H9 (cell line): ENCODE data around the gene MECP2. TPM values are rescaled to one million over a fixed set of nuclear protein-coding genes. Genes with fewer than 3 reads are reported as not detected.

Experiments used
- DNase-seq: peaks from one replicate; pipeline ENCODE4 v3.0.0-alpha.2; 2017
- H2AFZ ChIP-seq: one replicate; pipeline ENCODE4 v1.6.1; 2013; ENCODE audit warnings: mild to moderate bottlenecking, low read length, control low read depth, moderate library complexity
- H2AK5ac ChIP-seq: 2 replicates; pipeline ENCODE4 v1.6.1; 2013; ENCODE audit warnings: low read length, control low read depth, mixed read lengths; ENCODE audit not compliant: insufficient read length
- H2BK120ac ChIP-seq: one replicate; pipeline ENCODE4 v1.6.1; 2013; ENCODE audit warnings: low read depth, mild to moderate bottlenecking, low read length, control low read depth, inconsistent platforms; ENCODE audit not compliant: poor library complexity, severe bottlenecking
- H2BK12ac ChIP-seq: 2 replicates; pipeline ENCODE4 v1.6.1; 2013; ENCODE audit warnings: low read length, control low read depth, mixed read lengths, low read depth; ENCODE audit not compliant: insufficient read length
- H2BK15ac ChIP-seq: 2 replicates; pipeline ENCODE4 v1.6.1; 2013; ENCODE audit warnings: low read depth, low read length, control low read depth
- H2BK20ac ChIP-seq: one replicate; pipeline ENCODE4 v1.6.1; 2013; ENCODE audit warnings: low read depth, mild to moderate bottlenecking, low read length, control low read depth, inconsistent platforms; ENCODE audit not compliant: poor library complexity, severe bottlenecking
- H2BK5ac ChIP-seq: 2 replicates; pipeline ENCODE4 v1.6.1; 2013; ENCODE audit warnings: low read length, control low read depth, mixed read lengths; ENCODE audit not compliant: insufficient read length
- H3K14ac ChIP-seq: 2 replicates; pipeline ENCODE4 v1.6.1; 2013; ENCODE audit warnings: low read length, control low read depth; ENCODE audit not compliant: insufficient read depth
- H3K18ac ChIP-seq: 2 replicates; pipeline ENCODE4 v1.6.1; 2013; ENCODE audit warnings: low read depth, mild to moderate bottlenecking, mixed read lengths, low read length, control low read depth; ENCODE audit not compliant: insufficient read length
- H3K23ac ChIP-seq: 2 replicates; pipeline ENCODE4 v1.6.1; 2013; ENCODE audit warnings: low read length, control low read depth, mixed read lengths, low read depth; ENCODE audit not compliant: insufficient read length
- H3K23me2 ChIP-seq: 2 replicates; pipeline ENCODE4 v1.6.1; 2013; ENCODE audit warnings: low read depth, mild to moderate bottlenecking, mixed read lengths, low read length, control low read depth; ENCODE audit not compliant: insufficient read length, poor library complexity, severe bottlenecking
- H3K27ac ChIP-seq: 2 replicates; pipeline ENCODE4 v1.5.1; 2013; ENCODE audit warnings: low read length, control low read depth, mixed read lengths, low read depth; ENCODE audit not compliant: insufficient read length
- H3K27me3 ChIP-seq: 2 replicates; pipeline ENCODE4 v1.6.1; 2013; ENCODE audit warnings: low read length, control low read depth, inconsistent platforms; ENCODE audit not compliant: insufficient read depth
- H3K4ac ChIP-seq: 2 replicates; pipeline ENCODE4 v1.6.1; 2013; ENCODE audit warnings: low read depth, mild to moderate bottlenecking, control low read depth, inconsistent platforms, low read length, moderate library complexity
- H3K4me1 ChIP-seq: 2 replicates; pipeline ENCODE4 v1.6.1; 2013; ENCODE audit warnings: low read length, control low read depth, inconsistent platforms; ENCODE audit not compliant: insufficient read depth
- H3K4me2 ChIP-seq: 2 replicates; pipeline ENCODE4 v1.6.1; 2013; ENCODE audit warnings: low read length, control low read depth, mixed read lengths; ENCODE audit not compliant: insufficient read length, insufficient read depth
- H3K56ac ChIP-seq: 2 replicates; pipeline ENCODE4 v1.6.1; 2013; ENCODE audit warnings: low read depth, mild to moderate bottlenecking, mixed read lengths, low read length, control low read depth; ENCODE audit not compliant: insufficient read length
- H3K79me1 ChIP-seq: 2 replicates; pipeline ENCODE4 v1.6.1; 2013; ENCODE audit warnings: low read depth, mild to moderate bottlenecking, moderate library complexity, low read length, control low read depth, inconsistent platforms; ENCODE audit not compliant: insufficient read depth, poor library complexity, severe bottlenecking
- H3K79me2 ChIP-seq: 2 replicates; pipeline ENCODE4 v1.6.1; 2013; ENCODE audit warnings: low read length, control low read depth, inconsistent platforms; ENCODE audit not compliant: insufficient read depth
- H3K9ac ChIP-seq: 2 replicates; pipeline ENCODE4 v1.6.1; 2013; ENCODE audit warnings: low read length, control low read depth, mixed read lengths; ENCODE audit not compliant: insufficient read length; ENCODE audit errors: extremely low read depth
- H3K9me3 ChIP-seq: one replicate; pipeline ENCODE4 v1.6.1; 2013; ENCODE audit warnings: low read depth, low read length, inconsistent platforms; ENCODE audit not compliant: control insufficient read depth
- H3T11ph ChIP-seq: one replicate; pipeline ENCODE4 v1.6.1; 2013; ENCODE audit warnings: mild to moderate bottlenecking, low read length, control low read depth, inconsistent platforms
- H4K20me1 ChIP-seq: one replicate; pipeline ENCODE4 v1.6.1; 2013; ENCODE audit not compliant: control insufficient read depth, insufficient read length, insufficient read depth
- H4K5ac ChIP-seq: 2 replicates; pipeline ENCODE4 v1.6.1; 2013; ENCODE audit warnings: low read depth, mild to moderate bottlenecking, mixed read lengths, low read length, control low read depth; ENCODE audit not compliant: insufficient read length
- H4K8ac ChIP-seq: replicated peaks from 2 replicates; pipeline ENCODE4 v1.6.1; 2013; ENCODE audit warnings: low read length, control low read depth, mixed read lengths, low read depth; ENCODE audit not compliant: insufficient read length
- H4K91ac ChIP-seq: 2 replicates; pipeline ENCODE4 v1.6.1; 2013; ENCODE audit warnings: low read depth, mild to moderate bottlenecking, moderate library complexity, mixed read lengths, low read length, control low read depth; ENCODE audit not compliant: insufficient read length
- H3K27ac Mint-ChIP-seq, 3 experiments: 2 replicates in 2 of 3; 3 replicates in 1 of 3; pipeline ENCODE4 v1.8.0; 2020 to 2021; ENCODE audit warnings: mixed read lengths in 3 of 3, mild to moderate bottlenecking in 1 of 3, moderate library complexity in 1 of 3
- H3K27me3 Mint-ChIP-seq: 2 replicates; pipeline ENCODE4 v1.8.0; 2021; ENCODE audit warnings: low read depth, mild to moderate bottlenecking, moderate library complexity, mixed read lengths
- H3K36me3 Mint-ChIP-seq, 3 experiments: 2 replicates in 2 of 3; 3 replicates in 1 of 3; pipeline ENCODE4 v1.8.0; 2020 to 2021; ENCODE audit warnings: low read depth in 3 of 3, mixed read lengths in 3 of 3; ENCODE audit not compliant: insufficient read depth in 1 of 3
- H3K4me1 Mint-ChIP-seq, 2 experiments: 2 replicates each; pipeline ENCODE4 v1.8.0; 2020; ENCODE audit warnings: mixed read lengths in 2 of 2
- H3K4me3 Mint-ChIP-seq, 2 experiments: 2 replicates in 1 of 2; 3 replicates in 1 of 2; pipeline ENCODE4 v1.8.0; 2020 to 2021; ENCODE audit warnings: mild to moderate bottlenecking in 2 of 2, mixed read lengths in 2 of 2, moderate library complexity in 1 of 2
- H3K9me3 Mint-ChIP-seq, 2 experiments: 2 replicates in 1 of 2; 3 replicates in 1 of 2; pipeline ENCODE4 v1.8.0; 2020; ENCODE audit warnings: mild to moderate bottlenecking in 2 of 2, mixed read lengths in 2 of 2, moderate library complexity in 1 of 2
- WGBS: extraction: QIAGEN DNeasy Blood & Tissue Kit; methylation state at CpG from one replicate; pipeline ENCODE4 v1.1.7; 2013; ENCODE audit warnings: missing lambda C conversion rate, low lambda C conversion rate, mixed read lengths; ENCODE audit not compliant: insufficient read length; ENCODE audit errors: extremely low coverage; 5-methylcytosine and 5-hydroxymethylcytosine counted together
- total RNA-seq: library from RNA; stranded (reverse); gene quantifications from 2 replicates; pipeline ENCODE4 v1.2.1, GENCODE V29; 2021
- TF ChIP-seq, protein P1 (sequence below): fragments of 200-600 bp; sonication (generic); conservative IDR thresholded peaks from 3 replicates; pipeline ENCODE4 v1.8.0; 2021; ENCODE audit warnings: antibody characterized with exemption, mild to moderate bottlenecking

The MECP2 gene
- total RNA-seq, 1 experiment from 2014 or later: 32.2 TPM

DNA sequence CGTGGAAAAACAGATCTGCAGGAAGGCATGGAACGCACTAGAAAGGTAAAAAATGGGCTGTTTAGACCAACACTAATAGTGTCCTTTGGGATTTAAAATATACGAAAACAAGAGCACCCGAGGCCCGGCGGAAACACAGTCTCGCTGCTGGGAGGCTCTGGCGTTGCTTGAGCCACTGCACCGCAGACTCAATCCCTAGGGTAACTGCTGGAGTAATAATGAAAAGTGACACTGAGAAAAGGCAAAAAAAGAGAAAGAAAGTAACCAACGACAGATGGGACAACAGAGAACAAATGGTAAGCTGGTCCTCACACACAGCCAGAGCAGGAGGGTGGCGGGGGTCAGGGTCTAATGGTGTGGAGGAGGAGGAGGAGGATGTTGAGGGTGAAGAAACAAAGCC, 93.2 kb downstream of the MECP2 start:
- no peak overlapping the region; a peak in 1 of 5 replicates for H3K4me3 Mint-ChIP-seq
- no peak overlapping the region for H3K23ac ChIP-seq
- no peak overlapping the region for H2AK5ac ChIP-seq
- peak overlapping the region in 1 of 3 experiments; percentile 61; a peak in 2 of 7 replicates for H3K27ac Mint-ChIP-seq
- no peak overlapping the region for H4K91ac ChIP-seq
- H2BK5ac ChIP-seq: no peak overlapping the region
- H2BK12ac ChIP-seq: no peak overlapping the region
- TF ChIP-seq, protein P1, sequence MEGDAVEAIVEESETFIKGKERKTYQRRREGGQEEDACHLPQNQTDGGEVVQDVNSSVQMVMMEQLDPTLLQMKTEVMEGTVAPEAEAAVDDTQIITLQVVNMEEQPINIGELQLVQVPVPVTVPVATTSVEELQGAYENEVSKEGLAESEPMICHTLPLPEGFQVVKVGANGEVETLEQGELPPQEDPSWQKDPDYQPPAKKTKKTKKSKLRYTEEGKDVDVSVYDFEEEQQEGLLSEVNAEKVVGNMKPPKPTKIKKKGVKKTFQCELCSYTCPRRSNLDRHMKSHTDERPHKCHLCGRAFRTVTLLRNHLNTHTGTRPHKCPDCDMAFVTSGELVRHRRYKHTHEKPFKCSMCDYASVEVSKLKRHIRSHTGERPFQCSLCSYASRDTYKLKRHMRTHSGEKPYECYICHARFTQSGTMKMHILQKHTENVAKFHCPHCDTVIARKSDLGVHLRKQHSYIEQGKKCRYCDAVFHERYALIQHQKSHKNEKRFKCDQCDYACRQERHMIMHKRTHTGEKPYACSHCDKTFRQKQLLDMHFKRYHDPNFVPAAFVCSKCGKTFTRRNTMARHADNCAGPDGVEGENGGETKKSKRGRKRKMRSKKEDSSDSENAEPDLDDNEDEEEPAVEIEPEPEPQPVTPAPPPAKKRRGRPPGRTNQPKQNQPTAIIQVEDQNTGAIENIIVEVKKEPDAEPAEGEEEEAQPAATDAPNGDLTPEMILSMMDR: no peak
- no peaks in the 10 kb centered on the region for H3K4me1 ChIP-seq
- H3K27me3 ChIP-seq: no peaks in the 10 kb centered on the region
- no CpG with 5 or more reads among the region's 11 CpGs for WGBS
- H3K4me2 ChIP-seq: no peak overlapping the region
- H3K79me1 ChIP-seq: no peaks in the 10 kb centered on the region
- H3K9ac ChIP-seq: no peak overlapping the region
- DNase-seq: no peak
- no peak overlapping the region for H2BK120ac ChIP-seq
- no peak overlapping the region for H3K18ac ChIP-seq
- peaks cover 8 to 32% (median 28%) of the 10 kb centered on the region in 3 experiments for H3K36me3 Mint-ChIP-seq
- no peak overlapping the region for H3K56ac ChIP-seq
- no peak overlapping the region for H2AFZ ChIP-seq
- no peak overlapping the region for H3K27ac ChIP-seq
- no peaks in the 10 kb centered on the region; the same call in none of the 2 replicates for H3K27me3 Mint-ChIP-seq
- H2BK15ac ChIP-seq: no peak overlapping the region
- peaks cover 21% of the 10 kb centered on the region for H3K9me3 ChIP-seq
- H3K9me3 Mint-ChIP-seq: peaks cover 67 to 69% of the 10 kb centered on the region in 2 experiments
- H2BK20ac ChIP-seq: no peak overlapping the region
- H4K5ac ChIP-seq: no peak overlapping the region
- no peaks in the 10 kb centered on the region for H3K23me2 ChIP-seq
- no peak overlapping the region for H4K8ac ChIP-seq
- H3K14ac ChIP-seq: no peak overlapping the region
- no peaks in the 10 kb centered on the region for H3K79me2 ChIP-seq
- H3K4ac ChIP-seq: no peak overlapping the region
- H3T11ph ChIP-seq: no peak overlapping the region
- peaks cover 8 to 12% of the 10 kb centered on the region in 2 experiments; a peak in 3 of 4 replicates for H3K4me1 Mint-ChIP-seq
- H4K20me1 ChIP-seq: no peaks in the 10 kb centered on the region
